PC-9 (cell line): ENCODE measurements around the gene ARNT2.

Experiments
- CTCF ChIP-seq: fragments of 200-600 bp; sonication (generic); conservative IDR thresholded peaks from 2 replicates; pipeline ENCODE4 v1.6.1; 2017; ENCODE audit warnings: mixed run types, antibody characterized with exemption, mild to moderate bottlenecking, moderate library complexity
- EZH2 ChIP-seq: fragments of 200-600 bp; sonication (generic); IDR thresholded peaks from 2 replicates; pipeline ENCODE4 v1.8.0; 2017; ENCODE audit warnings: antibody characterized with exemption, low read depth

GRCh38 chr15:80591938-80592825, 188.0 kb downstream of the ARNT2 start:
- TF ChIP-seq CTCF (no peak), EZH2 (no peak)
